Nephron (organoid): Measurements from ENCODE around the gene ELOVL1.

Experiments used
- H3K27ac Mint-ChIP-seq, 3 experiments: 2 replicates each; pipeline ENCODE4 v1.8.0; 2020; ENCODE audit warnings: mixed read lengths in 3 of 3, mild to moderate bottlenecking in 2 of 3, moderate library complexity in 1 of 3
- H3K27me3 Mint-ChIP-seq: 2 replicates; pipeline ENCODE4 v1.8.0; 2021; ENCODE audit warnings: low read depth, mild to moderate bottlenecking, moderate library complexity, mixed read lengths
- H3K36me3 Mint-ChIP-seq: 2 replicates; pipeline ENCODE4 v1.8.0; 2020; ENCODE audit warnings: low read depth, mixed read lengths
- H3K4me1 Mint-ChIP-seq: 2 replicates; pipeline ENCODE4 v1.8.0; 2020; ENCODE audit warnings: mixed read lengths
- H3K4me3 Mint-ChIP-seq, 3 experiments: 2 replicates each; pipeline ENCODE4 v1.8.0; 2020; ENCODE audit warnings: mild to moderate bottlenecking in 3 of 3, mixed read lengths in 3 of 3, moderate library complexity in 2 of 3
- H3K9me3 Mint-ChIP-seq: 2 replicates; pipeline ENCODE4 v1.8.0; 2020; ENCODE audit warnings: mixed read lengths
- TF ChIP-seq, protein P1 (sequence below), 3 experiments: fragments of 200-600 bp; sonication (generic); IDR thresholded peaks; one replicate each; pipeline ENCODE4 v1.5.0; 2021; ENCODE audit warnings: antibody characterized with exemption in 3 of 3; ENCODE audit not compliant: unreplicated experiment in 3 of 3

The ELOVL1 gene

DNA sequence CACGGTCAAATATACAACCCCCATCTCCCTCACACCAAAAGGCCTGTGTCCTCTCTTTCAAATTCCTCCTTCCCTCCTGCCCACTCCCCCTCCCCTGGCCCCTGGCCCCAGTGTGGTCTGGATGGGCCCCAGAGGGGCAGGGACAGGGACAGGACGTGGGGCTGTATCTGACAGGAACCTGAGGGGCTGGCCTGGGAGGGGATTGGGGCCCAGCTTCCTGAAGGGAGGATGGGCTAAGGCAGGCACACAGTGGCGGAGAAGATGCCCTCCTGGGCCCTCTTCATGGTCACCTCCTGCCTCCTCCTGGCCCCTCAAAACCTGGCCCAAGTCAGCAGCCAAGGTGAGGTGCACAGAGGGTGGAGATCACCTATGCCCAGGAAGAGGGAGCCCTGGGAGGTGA, 30.2 kb downstream of the ELOVL1 start, which contains the start of gene MPL:
Gene MPL (plus strand): TSS at position 231 of the 400 bp plus-strand sequence. CDS start 31 bp downstream, at position 262.
- Mint-ChIP-seq H3K9me3 (no peaks in the 10 kb centered on the region), H3K4me3 (no peak within 1 kb of the TSS), H3K27me3 (peaks cover 4% of the 10 kb centered on the region), H3K36me3 (no peaks in the 10 kb centered on the region), H3K4me1 (no peaks in the 10 kb centered on the region), H3K27ac (no peak within 1 kb of the TSS)
- TF ChIP-seq, protein P1, sequence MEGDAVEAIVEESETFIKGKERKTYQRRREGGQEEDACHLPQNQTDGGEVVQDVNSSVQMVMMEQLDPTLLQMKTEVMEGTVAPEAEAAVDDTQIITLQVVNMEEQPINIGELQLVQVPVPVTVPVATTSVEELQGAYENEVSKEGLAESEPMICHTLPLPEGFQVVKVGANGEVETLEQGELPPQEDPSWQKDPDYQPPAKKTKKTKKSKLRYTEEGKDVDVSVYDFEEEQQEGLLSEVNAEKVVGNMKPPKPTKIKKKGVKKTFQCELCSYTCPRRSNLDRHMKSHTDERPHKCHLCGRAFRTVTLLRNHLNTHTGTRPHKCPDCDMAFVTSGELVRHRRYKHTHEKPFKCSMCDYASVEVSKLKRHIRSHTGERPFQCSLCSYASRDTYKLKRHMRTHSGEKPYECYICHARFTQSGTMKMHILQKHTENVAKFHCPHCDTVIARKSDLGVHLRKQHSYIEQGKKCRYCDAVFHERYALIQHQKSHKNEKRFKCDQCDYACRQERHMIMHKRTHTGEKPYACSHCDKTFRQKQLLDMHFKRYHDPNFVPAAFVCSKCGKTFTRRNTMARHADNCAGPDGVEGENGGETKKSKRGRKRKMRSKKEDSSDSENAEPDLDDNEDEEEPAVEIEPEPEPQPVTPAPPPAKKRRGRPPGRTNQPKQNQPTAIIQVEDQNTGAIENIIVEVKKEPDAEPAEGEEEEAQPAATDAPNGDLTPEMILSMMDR (IDR thresholded peaks at IDR 0.05; ENCODE audit: unreplicated experiment in 3 of 3), result no peak

DNA sequence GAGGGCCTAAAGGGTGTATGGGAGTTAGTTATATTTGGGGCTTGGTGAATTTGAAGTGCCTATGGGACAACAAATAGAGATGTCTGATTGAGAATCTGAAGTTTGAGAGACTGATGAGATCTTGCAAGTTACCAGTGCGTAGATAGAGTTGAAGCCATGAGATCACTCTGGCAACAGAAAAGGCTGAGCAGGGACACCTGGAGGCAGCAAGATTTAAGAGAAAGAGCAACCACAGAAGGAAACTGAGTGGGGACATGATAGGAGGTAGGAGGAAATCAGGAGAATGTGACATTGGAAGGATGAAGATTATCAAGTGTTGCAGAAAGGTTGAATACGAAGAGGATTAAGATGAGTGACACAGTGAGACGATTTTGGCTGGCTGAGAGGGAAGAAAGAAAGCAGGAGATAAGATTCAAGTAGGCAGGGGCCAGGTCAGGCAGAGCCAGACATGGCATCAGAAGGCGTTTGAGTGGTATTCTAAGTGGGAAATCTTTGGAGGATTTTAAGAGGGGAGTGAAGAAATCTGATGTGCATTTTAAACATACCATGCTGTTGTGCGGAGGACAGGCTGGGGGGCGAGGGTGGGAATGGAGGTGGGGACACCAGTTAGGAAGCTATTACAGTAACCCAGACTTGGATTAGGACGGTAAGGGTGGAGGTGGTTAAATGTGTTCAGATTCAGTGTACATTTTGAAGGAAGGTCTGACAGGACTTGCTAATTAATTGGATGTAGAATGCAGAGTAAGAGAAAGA, 33.2 kb downstream of the ELOVL1 start:
- TF ChIP-seq, protein P1 (IDR thresholded peaks at IDR 0.05; ENCODE audit: unreplicated experiment in 3 of 3), result no peak
- no peak overlapping the region for H3K27ac Mint-ChIP-seq
- H3K36me3 Mint-ChIP-seq, result no peaks in the 10 kb centered on the region
- H3K4me3 Mint-ChIP-seq, result no peak overlapping the region
- H3K27me3 Mint-ChIP-seq, result peaks cover 4% of the 10 kb centered on the region
- H3K4me1 Mint-ChIP-seq, result peaks cover 6% of the 10 kb centered on the region
- H3K9me3 Mint-ChIP-seq, result no peaks in the 10 kb centered on the region

DNA sequence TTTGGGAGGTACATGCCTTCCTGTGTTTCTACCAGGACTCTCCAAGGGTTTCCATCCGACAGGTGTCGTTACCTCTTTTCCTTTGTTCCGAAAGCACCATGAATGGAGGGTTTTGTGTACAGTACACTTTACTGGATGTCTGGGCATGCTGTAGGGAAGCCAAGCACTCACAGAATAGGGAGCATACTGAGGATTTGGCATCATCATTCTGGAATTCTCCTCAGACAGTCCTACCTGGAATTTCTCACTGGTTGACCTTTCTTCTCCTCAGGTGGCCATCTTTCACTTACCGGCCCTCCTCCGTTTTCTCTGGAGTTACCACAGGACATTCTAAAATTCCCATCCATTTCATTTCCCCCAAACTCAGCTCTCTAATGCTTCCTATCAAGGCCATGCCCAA, 36.1 kb downstream of the ELOVL1 start:
- Mint-ChIP-seq H3K4me1 (peaks cover 6% of the 10 kb centered on the region), H3K4me3 (no peak overlapping the region), H3K36me3 (no peaks in the 10 kb centered on the region)

DNA sequence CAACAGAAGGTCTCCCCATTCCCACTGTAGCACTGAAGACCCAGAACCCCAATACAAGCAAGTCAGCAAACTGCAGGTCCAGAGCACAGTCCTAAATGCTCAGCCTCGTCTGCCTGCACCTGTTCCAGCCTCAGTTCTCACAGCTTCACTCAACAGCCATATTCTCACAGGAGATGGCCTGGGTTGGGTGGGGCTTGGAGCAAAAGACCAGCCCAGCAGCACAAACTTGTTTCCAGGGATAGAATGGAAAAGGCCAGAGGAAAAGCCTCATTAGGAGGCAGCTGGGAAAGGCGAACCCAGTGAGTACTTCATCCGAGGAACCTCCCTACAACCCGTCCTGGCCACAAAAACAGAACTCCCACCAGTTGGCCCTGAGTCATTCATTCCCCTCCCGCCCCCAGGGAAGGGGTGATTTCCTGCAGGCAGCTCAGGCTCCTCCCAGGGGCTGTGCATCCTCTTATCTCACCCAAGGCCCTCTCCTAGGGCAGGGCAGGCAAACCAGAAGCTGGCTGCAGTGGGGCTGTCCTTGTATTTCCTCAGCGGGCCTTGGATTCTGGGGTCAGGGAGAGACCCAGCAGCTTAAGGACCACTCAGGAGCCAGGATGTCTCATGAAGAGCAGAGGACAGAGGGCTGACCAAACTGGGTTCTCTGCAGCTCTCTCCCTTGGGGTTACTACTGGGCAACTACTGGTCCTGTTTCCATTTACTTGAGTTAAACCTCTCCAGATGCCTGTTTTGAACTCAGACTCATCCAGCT, 37.6 kb downstream of the ELOVL1 start:
- peak overlapping the region in 2 of 3 experiments; percentile 22 to 25 for H3K27ac Mint-ChIP-seq
- TF ChIP-seq, protein P1 (IDR thresholded peaks at IDR 0.05; ENCODE audit: unreplicated experiment in 3 of 3), result no peak
- H3K4me1 Mint-ChIP-seq, result peaks cover 6% of the 10 kb centered on the region
- peaks cover 15% of the 10 kb centered on the region for H3K9me3 Mint-ChIP-seq
- no peaks in the 10 kb centered on the region for H3K27me3 Mint-ChIP-seq
- H3K36me3 Mint-ChIP-seq, result no peaks in the 10 kb centered on the region
- no peak overlapping the region for H3K4me3 Mint-ChIP-seq

More for the DNA sequence above, 36.1 kb downstream of the ELOVL1 start:
- H3K9me3 Mint-ChIP-seq, result peaks cover 10% of the 10 kb centered on the region
- no peak overlapping the region for H3K27ac Mint-ChIP-seq
- TF ChIP-seq, protein P1 (IDR thresholded peaks at IDR 0.05; ENCODE audit: unreplicated experiment in 3 of 3), result no peak
- no peaks in the 10 kb centered on the region for H3K27me3 Mint-ChIP-seq

DNA sequence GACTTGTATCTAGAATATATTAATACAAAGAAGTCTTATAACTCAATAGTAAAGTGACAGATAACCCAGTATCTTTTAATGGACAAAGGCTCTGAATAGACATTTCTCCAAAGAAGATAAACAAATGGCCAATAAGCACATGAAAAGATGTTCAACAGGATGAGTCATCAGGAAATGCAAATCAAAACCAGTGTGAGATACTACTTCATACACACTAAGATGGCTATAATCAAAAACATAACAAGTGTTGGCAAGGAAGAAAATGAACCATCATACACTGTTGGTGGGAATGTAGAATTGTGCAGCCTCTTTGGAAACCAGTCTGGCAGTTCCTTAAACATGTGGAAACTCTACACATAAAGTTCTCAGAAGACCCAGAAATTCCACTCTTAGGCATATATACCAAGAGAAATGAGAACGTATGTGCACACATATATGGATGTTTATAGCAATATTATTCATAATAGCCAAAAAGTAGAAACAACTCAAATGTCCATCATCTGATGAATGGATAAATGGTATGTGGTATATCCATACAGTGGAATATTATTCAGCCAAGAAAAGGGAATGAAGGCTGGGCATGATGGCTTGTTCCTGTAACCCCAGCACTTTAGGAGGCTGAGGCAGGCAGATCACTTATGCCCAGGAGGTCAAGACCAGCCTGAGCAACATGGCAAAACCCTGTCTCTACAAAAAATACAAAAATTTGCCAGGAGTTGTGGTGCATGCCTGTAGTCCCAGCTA, 40.1 kb downstream of the ELOVL1 start:
- Mint-ChIP-seq H3K27ac (no peak overlapping the region), H3K36me3 (peaks cover 14% of the 10 kb centered on the region), H3K27me3 (no peaks in the 10 kb centered on the region), H3K4me3 (no peak overlapping the region), H3K4me1 (peaks cover 6% of the 10 kb centered on the region), H3K9me3 (peaks cover 25% of the 10 kb centered on the region)
- TF ChIP-seq, protein P1 (IDR thresholded peaks at IDR 0.05; ENCODE audit: unreplicated experiment in 3 of 3), result no peak
